Activated CD8-positive, alpha-beta memory T cell treated with anti-CD3 and anti-CD28 coated beads, Interleukin-2, amount 50 U/mL, for 24 hours (primary cell): ENCODE data around the gene TDO2.
"Not testable (repeated sequence)": the region's sequence is repeated elsewhere in the genome, so short reads cannot be mapped to it uniquely, and the experiment has no call there.

Experiments
- DNase-seq: peaks from one replicate; pipeline ENCODE4 v3.0.0-alpha.2; 2020; ENCODE audit errors: extremely low read depth

Gene TDO2

DNA sequence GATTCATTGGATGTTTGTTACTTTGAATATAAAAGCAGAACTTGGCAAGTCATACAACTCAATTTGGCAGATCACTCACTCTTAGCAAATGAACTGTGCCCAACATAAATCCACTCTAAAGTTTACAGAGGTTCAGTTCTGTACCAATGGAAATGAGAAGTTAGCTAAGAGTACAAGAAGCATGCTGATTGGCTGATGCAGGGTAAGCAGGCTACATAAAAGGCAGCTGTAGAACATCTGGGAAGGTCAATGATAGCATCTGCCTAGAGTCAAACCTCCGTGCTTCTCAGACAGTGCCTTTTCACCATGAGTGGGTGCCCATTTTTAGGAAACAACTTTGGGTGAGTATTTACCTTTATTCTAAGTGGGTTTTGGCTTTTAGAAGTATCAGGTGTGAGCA is at the start of gene TDO2:
TDO2 (plus strand) TSS at position 244 of the 400 bp plus-strand sequence; CDS start at position 307, 63 bp downstream.
- DNase-seq = no peak

DNA sequence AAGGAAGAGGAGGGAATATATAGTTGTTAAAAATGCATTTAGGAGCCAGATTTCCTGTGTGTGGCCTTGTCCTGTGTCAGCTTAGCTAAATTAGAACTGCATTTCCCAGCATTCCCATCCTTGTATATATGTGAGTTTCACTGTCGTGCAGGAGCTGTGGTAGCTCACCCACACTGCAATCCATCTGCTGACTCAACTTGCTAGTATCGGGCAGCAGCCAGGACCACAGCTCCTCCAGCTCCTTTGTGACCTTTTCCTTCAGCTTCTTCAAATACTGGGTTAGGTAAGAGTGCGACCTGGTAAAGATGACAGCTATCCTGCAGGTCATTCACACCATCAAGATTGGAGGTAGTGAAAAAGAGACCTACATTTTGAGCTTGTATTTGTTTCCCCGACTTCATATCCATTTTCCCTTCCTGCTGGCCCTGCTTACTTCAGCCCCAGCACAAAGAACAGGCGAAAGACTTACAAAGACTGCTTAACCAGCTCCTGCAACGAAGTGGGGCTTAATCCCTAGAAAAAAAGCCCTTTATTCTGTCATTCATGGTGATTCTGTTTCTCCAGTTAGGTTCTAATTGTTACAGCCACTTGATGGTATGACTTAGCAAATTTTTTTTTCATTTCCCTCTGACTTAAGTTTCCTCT is 48.8 kb upstream of the TDO2 start:
- no peak for DNase-seq

DNA sequence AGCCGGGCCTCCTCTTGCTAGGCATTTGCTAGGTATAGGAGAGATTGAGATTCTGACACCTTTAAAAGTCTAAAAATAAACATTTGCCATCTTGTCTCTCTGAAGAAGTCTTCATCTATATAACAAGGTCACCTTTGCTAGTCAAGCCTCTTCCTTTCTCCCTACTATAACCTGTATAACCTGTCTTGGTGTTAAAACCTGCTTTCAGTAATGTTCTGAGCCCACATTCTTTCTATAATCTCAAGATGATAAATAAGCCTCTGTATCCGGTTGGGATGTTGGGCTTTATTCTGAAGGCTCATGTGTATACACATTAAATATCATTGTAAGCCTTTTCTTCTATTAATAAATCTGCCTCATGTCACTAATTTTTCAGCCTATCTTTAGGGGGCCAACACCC is 47.6 kb upstream of the TDO2 start:
- no peak for DNase-seq

DNA sequence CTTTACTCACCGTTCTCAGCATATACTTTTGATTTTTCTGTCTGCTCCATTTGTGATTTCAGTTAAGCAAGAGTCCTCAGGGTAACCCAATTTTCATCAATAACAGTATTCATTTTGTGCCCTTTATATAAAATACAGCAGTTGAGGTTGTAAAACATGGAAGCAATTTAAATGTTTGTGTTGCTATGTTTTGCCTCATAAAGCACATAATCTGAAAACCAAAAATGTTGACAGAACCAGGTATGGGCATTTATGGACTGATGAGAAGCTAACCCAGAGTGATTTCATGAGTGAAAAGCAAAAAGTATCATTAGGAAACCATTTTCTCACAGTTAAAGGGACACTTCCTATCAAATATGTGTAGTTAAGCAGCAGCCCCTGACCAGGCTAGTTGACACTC is 37.3 kb upstream of the TDO2 start, which contains the start of gene ASIC5:
ASIC5 (minus strand) TSS at position 101 of the 400 bp plus-strand sequence; CDS start at position 50, 51 bp downstream.
- DNase-seq = no peak

DNA sequence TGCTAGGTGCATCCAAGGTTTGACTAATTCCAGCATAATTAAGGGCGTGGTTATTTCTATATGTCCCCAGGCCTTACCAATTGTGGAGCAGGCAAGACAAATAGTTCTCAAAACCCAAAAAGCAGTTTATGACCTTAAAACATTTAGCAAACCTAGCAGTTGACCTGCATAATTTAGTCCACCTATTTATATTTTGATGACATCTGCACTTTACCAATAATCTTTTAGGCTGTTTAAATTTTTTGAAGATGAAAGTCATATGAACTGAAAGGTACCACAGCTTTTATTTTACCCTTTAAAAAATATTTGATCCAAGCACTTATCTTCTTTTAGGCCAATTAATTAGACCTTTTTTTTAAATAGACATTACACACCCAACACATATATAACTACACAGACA is 27.6 kb upstream of the TDO2 start:
- no peak for DNase-seq

DNA sequence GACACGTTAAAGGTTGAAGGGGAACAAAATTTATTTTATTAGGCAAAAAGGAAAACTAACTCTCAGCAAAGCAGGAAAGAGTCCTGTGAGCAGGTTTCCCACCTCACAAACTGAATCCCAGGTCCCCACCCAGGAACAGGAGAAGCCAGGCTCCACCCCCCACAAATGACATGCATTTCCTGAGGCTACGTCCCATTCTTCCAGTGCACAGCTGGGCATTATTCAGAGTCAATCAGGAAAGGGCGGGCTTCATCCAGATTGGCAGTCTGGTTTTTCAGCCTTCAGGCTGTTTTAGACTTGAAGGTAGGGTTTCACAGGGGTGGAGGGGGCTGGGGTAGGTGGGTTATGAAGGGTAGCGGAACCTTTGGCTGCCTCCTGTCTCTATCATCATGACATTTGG is 25.5 kb upstream of the TDO2 start:
- no peak for DNase-seq

DNA sequence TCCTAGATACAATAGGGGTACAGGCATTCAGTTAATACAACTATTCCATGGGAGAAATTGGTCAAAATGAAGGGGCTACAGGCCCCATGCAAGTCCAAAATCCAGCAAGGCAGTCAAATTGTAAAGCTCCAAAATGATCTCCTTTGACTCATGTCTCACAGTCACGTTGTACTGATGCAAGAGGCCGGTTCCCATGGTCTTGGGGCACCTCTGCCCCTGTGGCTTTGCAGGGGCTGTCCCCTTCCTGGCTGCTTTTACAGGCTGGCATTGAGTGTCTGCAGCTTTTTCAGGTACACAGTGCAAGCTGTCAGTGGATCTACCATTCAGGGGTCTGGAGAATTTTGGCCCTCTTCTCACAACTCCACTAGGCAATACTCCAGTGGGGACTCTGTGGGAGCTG is 24.9 kb upstream of the TDO2 start:
- no peak for DNase-seq

DNA sequence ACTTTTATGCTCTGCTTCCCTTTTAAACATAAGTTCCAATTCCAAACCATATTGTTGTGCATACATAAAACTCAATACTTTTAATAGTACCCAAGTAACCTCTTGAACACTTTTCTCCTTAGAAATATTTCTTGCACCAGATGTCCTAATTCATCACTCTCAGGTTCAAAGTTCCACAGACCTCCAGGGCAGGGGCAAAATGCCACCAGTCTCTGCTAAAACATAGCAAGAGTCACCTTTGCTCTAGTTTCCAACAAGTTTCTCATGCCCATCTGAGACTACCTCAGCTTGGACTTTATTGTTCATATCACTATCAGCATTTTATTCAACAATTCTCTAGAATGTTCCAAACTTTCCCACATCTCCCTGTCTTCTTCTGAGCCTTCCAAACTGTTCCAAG is 23.7 kb upstream of the TDO2 start:
- no peak for DNase-seq

DNA sequence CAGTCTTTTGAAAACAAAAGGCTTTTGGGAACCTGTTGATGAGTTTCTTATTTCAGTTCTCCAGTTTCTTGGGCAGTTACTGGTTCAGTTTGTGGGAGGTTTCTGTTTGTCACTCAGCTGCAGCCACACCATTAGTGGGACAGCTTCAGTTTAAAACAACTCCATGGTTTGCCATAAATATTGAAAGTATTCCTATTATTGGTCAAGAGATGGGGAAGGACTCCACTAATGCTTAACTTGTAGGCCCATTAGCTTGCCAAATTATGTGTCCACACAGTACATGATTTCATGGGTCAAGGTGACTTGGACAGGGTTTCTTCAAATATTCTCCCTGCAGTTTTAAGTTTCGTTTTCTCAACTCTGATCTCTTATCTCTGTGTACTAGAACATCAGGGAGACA is 21.9 kb upstream of the TDO2 start:
- no peak for DNase-seq

DNA sequence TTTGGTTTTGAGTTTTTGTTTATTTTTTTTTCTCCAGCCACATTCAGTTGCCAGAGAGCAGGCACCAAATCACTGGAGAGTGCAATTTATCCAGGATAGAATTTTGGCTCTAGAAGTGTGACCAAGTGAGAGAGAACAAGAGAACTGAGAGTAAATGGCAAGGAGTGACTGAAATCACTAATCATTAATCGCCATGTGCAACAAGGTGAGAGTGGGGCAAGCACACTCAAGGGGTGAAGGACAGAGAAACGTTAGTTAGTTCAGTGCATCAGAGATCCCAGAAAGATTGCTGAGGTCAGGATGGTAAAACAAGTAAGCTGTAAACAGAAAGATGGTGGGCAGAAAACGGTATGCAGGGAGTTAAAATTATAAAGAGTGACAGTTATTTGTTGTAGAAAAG is 19.6 kb upstream of the TDO2 start:
- DNase-seq = no peak

DNA sequence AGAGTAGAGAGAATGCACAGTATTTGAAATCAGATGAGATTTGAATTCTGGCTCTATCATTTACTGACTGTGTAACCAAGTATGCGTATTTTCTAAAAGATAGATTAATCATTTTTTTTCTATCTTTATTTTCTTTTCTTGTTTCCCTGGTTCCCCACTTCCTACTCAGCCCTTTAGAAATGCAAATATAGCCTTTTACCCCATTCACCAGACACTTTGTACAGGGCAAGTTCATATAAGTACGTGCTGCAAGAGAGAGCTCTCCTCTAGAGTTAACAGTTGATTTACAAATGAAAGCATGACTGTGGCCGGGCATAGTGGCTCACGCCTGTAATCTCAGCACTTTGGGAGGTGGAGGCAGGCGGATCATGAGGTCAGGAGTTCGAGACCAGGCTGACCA is 17.8 kb upstream of the TDO2 start:
- no peak for DNase-seq

DNA sequence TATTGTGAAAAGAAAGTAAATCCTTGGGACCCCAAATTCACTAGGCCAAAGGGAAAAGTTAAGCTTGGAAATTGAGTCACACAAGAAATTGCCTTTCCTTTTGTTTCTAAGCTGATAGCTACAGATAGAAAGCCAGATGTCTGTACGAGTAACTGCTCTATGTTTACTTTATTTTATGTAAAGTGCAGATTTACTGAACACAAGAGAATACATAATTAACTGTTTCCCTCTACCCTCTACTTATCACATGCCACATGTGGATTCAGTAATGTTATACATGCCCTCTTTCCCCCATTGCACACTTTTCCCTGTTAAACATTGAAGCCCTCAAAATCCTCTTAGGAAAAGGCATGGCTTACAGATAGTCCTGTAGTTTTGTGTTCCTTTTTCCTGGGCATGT is 16.5 kb upstream of the TDO2 start:
- no peak for DNase-seq

DNA sequence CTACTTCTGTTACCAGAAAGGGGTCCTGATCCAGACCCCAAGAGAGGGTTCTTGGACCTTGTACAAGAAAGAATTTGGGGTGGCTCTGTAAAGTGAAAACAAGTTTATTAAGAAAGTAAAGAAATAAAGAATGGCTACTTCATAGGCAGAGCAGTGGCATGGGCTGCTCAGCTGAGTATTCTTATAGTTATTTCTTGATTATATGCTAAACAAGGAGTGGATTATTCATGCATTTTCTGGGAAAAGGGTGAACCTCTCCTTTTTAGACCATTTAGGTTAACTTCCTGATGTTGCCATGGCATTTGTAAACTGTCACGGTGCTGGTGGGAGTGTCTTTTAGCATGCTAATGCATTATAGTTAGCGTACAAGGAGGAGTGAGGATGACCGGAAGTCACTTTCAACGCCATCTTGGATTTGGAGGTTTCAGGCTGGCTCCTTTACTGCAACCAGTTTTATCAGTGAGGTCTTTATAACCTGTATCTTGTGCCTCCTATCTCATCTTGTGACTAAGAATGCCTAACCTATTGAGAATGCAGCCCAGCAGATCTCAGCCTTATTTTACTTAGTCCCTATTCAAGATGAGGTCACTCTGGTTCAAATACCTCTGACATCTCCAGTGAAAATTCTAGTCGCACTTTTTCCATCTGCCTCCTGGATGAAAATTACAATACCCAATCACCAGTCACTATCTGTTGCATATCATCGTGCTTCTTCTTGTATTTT is 15.5 kb upstream of the TDO2 start:
- DNase-seq = no peak

DNA sequence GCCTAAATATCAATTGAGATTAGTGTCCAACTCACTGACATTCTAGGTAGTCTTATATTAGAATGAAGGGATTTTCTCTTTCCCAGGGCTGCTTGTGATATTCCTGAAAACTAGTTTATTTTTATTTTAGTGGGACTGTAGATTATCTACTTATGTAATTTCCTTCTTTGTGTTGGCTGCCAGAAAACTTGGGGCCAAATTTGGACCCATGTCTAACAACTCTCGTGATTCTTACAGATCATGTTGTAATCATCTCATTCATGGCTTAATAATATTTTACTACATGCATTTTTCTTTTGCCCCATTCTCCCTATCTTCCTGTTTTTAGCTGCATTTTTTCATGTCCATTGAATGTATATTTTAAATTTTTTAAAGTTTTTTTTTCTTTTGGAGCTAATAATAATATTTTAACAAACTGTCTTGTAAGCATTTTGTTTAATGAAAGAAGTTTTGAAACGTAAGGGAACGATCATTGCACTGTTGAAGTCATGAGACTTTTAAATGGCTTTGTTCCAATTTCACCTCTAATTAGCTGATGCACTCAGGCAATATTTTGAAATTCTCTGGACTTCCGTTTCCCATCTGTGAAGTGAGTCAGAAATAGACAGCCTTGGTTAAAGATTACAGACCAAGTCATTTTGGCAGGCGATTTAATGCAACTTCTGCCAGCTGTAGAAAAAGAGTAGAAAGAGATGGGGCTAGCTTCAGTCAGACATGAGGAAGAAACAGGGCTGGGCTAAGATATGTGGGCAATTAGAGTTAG is 14.3 kb upstream of the TDO2 start:
- DNase-seq = no peak

DNA sequence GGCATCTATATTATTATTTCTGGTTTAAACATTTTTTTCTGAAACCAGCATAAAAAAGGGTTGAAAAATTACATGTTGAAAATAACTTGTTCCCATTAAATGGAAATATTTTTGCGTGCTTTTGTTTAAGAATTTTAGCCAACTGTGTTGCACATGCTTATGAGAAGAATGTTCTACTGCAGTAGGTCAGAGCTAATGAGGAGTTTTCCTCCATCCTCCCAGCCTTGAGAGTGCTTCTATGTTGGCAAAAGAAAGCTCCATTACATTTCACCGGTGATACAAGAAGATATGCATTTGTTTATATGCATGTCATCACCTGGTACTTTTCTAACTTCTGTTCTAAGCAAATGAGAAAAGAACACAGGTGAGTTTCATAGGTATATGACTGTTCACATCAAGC is 13.6 kb upstream of the TDO2 start:
- DNase-seq = no peak

DNA sequence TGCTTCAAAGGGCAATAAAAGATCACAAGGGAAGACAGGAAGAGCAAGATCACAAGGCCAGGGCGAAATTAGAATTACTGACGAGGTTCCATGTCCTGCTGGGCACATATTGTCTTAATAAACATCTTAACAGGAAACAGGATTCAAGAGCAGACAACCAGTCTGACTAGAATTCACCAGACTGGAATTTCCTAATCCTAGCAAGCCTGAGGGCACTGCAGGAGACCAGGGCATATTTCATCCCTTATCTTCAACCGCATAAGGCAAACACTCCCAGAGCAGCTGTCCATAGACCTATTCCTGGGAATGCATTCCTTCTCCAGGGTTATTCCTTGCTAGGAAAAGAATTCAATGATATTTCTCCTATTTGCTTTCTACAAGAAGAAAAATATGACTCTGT is 12.4 kb upstream of the TDO2 start:
- no peak for DNase-seq

DNA sequence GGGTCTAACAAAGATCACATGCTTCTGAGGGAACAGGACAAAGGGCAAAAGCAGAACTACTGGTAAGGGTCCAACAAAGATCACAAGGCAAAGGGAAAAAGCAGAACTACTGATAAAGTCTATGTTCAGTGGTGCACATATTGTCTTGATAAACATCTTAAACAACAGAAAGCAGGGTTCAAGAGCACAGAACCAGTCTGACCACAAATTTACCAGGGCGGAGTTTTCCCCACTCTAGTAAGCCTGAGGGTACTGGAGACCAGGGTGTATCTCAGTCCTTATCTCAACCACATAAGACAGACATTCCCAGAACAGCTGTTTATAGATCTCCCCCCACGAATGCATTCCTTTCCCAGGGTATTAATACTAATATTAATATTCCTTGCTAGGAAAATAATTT is 5.1 kb upstream of the TDO2 start:
- not testable (repeated sequence) for DNase-seq

DNA sequence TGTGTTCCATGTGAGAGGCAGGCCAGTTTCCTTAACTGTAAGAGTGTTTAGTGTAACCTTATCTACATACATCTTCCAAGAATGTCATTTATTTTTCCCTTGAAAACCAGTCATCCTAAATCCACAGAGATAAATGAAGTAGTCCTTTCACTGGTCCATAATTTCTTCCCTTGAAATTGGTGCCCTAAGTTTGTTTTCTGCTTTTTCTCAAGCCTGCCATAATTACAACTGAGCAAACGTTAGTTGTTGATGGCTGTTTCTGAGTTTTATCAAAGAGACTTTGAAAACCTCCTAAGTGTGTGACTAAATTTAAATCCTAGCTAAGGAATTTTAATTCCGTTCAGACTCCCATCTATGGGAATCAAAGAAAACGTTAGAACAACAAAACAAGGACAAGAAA is 3.6 kb upstream of the TDO2 start:
- DNase-seq = no peak

DNA sequence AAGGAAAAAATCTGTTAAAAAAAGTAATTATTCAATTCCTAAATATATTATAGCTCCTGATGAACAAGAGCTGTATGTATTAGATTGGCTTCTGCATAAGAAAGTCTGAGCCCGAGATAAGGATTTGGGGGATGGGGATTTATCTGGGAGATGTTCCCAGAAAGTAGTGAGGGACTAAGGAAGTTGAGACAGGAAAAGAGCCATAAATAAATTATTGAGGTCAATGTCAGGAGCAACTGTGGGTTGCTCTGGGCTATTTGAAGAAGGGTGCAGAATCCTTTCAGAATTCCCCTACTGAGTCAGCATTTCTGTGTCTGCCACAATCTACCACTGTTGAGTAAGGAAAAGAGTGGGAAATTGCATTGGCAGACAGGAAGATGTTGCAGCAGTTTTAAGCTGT is 3.1 kb upstream of the TDO2 start:
- DNase-seq = no peak

DNA sequence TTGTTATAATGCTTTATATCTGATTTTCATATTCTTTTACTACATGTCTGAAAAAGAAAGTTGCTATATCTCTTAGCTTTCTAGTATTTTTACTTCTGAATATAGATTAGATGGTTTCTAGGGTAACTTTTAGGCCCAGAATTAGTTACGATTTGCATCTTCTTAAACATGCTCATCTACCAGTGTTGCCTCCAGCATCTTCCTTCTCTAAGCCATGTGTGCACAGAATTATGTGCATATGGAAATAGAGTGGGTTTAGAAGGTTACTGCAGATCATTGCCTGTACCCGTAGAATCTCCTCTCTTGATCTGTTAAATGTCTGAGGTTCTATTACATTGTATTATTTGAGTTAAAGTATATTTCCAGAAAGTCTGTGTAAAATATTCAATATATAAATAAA is 2.5 kb upstream of the TDO2 start:
- no peak for DNase-seq

DNA sequence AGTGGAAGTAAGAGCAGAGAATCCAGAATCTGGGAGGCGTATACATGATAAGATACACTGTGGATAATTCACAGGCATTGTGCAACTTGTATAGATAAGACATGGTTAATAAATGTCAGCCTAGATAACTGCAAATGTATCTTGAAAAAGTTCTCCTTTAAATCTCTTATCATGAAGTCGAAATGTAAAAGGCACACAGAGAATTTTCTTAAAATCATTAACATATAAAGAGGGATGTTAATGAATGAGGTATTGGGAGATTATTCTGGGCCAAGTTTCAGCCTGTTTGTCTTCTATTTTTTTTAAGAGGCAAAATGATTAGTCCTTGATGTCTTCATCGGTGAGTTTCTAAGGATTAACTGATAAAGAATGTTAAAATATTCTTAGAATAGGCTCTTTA is 835 bp downstream of the TDO2 start:
- DNase-seq = no peak

DNA sequence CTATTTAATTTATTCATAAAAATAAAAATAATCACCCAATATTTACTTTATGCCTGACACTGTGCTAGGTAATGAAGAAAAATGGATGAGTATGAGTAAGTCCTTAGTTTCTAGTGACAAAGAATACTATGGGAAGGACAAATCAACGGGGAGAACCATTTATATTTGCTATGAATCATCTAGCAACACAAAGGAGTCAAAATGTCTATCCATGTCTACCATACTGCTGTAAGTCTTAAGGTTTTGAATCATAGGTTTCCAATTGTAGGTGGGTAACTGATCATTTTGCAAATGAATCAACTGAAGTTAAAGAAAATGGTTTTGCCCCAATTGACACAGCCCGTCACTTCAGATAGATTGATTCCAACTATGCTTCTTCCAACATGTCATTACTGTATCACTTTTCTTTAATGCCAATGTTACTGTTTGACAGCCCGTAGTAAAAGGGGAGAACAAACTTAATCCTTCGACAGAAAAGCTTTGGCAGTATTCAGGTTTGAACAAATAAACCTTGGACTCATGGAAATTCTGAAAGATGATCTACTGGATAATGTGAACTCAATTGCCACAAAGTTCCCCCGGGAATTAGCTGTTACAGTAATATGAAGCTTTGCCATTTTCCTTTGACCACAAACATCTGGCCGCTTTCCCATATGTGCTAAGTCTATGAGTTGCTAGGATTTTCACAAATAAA is 3.2 kb downstream of the TDO2 start:
- DNase-seq = no peak
